ENCODE data around the gene KIRREL3. TPM values are rescaled to one million over a fixed set of nuclear protein-coding genes. Genes with fewer than 3 reads are reported as not detected.

Gene KIRREL3
- total RNA-seq, 3 donors from 2014 or later, result 0.32 to 0.33 TPM; not detected in 1

GRCh38 chr11:126897430-126897829, 103.1 kb downstream of the KIRREL3 start:
- Histone ChIP-seq H3K27me3 (no peaks in the 10 kb centered on the region), H3K36me3 (no peaks in the 10 kb centered on the region), H3K4me1 (no peaks in the 10 kb centered on the region), H3K9me3 (peaks cover 0 to 13% of the 10 kb centered on the region in 2 donors), H3K27ac (no peak overlapping the region), H3K4me3 (no peak overlapping the region)
- TF ChIP-seq, protein P1, sequence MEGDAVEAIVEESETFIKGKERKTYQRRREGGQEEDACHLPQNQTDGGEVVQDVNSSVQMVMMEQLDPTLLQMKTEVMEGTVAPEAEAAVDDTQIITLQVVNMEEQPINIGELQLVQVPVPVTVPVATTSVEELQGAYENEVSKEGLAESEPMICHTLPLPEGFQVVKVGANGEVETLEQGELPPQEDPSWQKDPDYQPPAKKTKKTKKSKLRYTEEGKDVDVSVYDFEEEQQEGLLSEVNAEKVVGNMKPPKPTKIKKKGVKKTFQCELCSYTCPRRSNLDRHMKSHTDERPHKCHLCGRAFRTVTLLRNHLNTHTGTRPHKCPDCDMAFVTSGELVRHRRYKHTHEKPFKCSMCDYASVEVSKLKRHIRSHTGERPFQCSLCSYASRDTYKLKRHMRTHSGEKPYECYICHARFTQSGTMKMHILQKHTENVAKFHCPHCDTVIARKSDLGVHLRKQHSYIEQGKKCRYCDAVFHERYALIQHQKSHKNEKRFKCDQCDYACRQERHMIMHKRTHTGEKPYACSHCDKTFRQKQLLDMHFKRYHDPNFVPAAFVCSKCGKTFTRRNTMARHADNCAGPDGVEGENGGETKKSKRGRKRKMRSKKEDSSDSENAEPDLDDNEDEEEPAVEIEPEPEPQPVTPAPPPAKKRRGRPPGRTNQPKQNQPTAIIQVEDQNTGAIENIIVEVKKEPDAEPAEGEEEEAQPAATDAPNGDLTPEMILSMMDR (IDR thresholded peaks at IDR 0.05), result no peak
- TF ChIP-seq POLR2A (IDR thresholded peaks at IDR 0.05) (no peak), POLR2AphosphoS5 (IDR thresholded peaks at IDR 0.05) (no peak)
- DNase-seq (ENCODE audit: low spot score in 2 of 2), result no peak
- intact Hi-C loops (cut with DNase I; ENCODE audit: low total_unique reads), result no loop called here

DNA sequence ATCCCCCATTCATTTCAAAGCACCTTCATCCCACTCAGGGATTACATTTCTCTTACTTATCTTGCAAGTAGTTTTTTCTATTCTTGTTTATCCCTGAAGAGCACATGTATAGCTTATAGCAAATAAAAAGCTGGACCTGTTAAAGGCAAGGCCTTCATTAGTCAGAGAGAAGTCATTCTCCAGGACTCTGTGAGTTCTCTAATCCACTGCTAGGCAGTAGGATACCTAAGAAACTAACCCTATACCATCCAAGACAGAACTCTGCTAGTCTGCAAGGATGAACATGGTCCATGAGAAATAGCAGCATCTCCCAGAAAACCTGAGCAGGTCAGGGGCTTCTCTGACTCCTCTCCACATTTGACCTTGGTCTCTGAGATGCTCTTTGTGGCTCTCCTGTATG, 104.5 kb downstream of the KIRREL3 start:
- Histone ChIP-seq H3K9me3 (peaks cover 0 to 13% of the 10 kb centered on the region in 2 donors), H3K36me3 (no peaks in the 10 kb centered on the region), H3K4me3 (no peak overlapping the region), H3K27ac (no peak overlapping the region), H3K27me3 (no peaks in the 10 kb centered on the region), H3K4me1 (no peaks in the 10 kb centered on the region)
- TF ChIP-seq POLR2AphosphoS5 (IDR thresholded peaks at IDR 0.05) (no peak), POLR2A (IDR thresholded peaks at IDR 0.05) (no peak)
- TF ChIP-seq, protein P1 (IDR thresholded peaks at IDR 0.05), result no peak
- intact Hi-C loops (cut with DNase I; ENCODE audit: low total_unique reads), result no loop called here
- DNase-seq (ENCODE audit: low spot score in 2 of 2), result no peak

- intact Hi-C loops (cut with DNase I; ENCODE audit: low total_unique reads), result no loop called here
- Histone ChIP-seq H3K27ac (no peak overlapping the region), H3K4me1 (no peaks in the 10 kb centered on the region), H3K36me3 (no peaks in the 10 kb centered on the region), H3K27me3 (no peaks in the 10 kb centered on the region), H3K9me3 (peaks cover 0 to 13% of the 10 kb centered on the region in 2 donors), H3K4me3 (no peak overlapping the region)
- DNase-seq (ENCODE audit: low spot score in 2 of 2), result no peak
- no peak for TF ChIP-seq POLR2AphosphoS5 (IDR thresholded peaks at IDR 0.05)
- TF ChIP-seq, protein P1 (IDR thresholded peaks at IDR 0.05), result no peak
- TF ChIP-seq POLR2A (IDR thresholded peaks at IDR 0.05), result no peak
Measured at GRCh38 chr11:126893796-126894195, 106.8 kb downstream of the KIRREL3 start.

DNA sequence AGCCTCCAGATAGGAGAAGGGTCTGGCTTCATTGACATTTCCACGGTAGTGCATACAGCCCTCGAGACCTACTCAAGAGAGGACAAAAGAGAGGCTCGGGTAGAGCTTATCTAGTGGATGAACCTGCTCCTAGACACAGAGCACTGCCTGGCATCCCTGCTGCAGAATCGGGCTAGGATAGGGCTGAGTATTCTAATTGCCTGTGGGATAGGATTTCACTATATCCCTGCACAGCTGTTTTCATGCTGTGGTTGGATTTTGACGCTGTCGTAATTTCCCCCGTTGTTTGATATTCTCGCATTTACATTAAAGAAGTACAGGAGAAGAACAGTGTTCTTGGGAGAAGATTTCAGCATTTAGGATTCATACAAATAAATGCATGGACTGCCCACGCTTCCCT, 107.8 kb downstream of the KIRREL3 start:
- Histone ChIP-seq H3K27me3 (no peaks in the 10 kb centered on the region), H3K27ac (no peak overlapping the region), H3K36me3 (no peaks in the 10 kb centered on the region), H3K4me1 (no peaks in the 10 kb centered on the region), H3K9me3 (peaks cover 0 to 13% of the 10 kb centered on the region in 2 donors), H3K4me3 (no peak overlapping the region)
- TF ChIP-seq POLR2AphosphoS5 (IDR thresholded peaks at IDR 0.05), result no peak
- TF ChIP-seq, protein P1 (IDR thresholded peaks at IDR 0.05), result no peak
- no peak for TF ChIP-seq POLR2A (IDR thresholded peaks at IDR 0.05)
- intact Hi-C loops (cut with DNase I; ENCODE audit: low total_unique reads), result no loop called here
- DNase-seq (ENCODE audit: low spot score in 2 of 2), result no peak

GRCh38 chr11:126891556-126892217, 108.9 kb downstream of the KIRREL3 start:
- no peak overlapping the region for H3K4me3 ChIP-seq

More at GRCh38 chr11:126891556-126892217, 108.9 kb downstream of the KIRREL3 start:
- H3K36me3 ChIP-seq, result no peaks in the 10 kb centered on the region
- H3K27me3 ChIP-seq, result no peaks in the 10 kb centered on the region
- intact Hi-C loops (cut with DNase I; ENCODE audit: low total_unique reads), result no loop called here
- no peaks in the 10 kb centered on the region for H3K4me1 ChIP-seq
- TF ChIP-seq POLR2A (IDR thresholded peaks at IDR 0.05), result no peak
- no peak for TF ChIP-seq POLR2AphosphoS5 (IDR thresholded peaks at IDR 0.05)
- H3K27ac ChIP-seq, result no peak overlapping the region
- peaks cover 0 to 13% of the 10 kb centered on the region in 2 donors for H3K9me3 ChIP-seq
- no peak for DNase-seq (ENCODE audit: low spot score in 2 of 2)
